A204.1 (cell line): ENCODE data around the gene SIPA1L3.

Source experiments
- FAIRE-seq: peaks from 2 replicates; lab custom pipeline; 2012; peaks lifted over from hg19 to GRCh38; lab: Jason Lieb, UNC

Gene SIPA1L3

DNA sequence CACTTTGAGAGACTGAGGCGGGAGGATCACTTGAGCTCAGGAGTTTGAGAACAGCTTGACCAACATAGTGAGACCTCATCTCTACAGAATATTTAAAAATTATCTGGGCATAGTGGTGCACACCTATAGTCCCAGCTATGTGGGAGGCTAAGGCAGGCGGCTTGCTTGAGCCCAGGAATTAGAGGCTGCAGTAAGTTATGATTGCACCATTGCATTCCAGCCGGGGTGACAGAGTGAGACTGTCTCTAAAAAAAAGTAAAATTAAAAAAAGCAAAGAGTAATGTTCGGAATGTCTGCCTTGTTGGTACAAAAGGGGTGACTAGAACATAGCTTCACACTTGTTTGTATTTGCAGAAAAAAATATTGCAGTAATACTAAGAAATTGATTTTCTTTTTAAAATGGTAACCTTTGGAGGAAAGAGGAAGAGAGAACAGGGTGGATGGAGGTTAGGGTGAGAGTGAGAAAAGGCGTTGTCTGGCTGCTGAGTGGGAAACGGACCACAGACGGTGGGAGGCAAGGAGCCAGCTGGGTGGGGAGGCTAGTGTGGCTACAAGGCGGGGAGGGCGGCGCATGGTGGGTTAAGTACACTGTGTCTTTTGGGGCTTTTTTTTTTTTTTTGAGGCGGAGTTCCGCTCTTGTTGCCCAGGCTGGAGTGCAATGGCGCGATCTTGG, 339.0 kb downstream of the SIPA1L3 start:
- FAIRE-seq: no peak

GRCh38 chr19:38247126-38247525, 340.1 kb downstream of the SIPA1L3 start:
- FAIRE-seq: no peak

GRCh38 chr19:38247734-38248268, 340.8 kb downstream of the SIPA1L3 start:
- no peak for FAIRE-seq

DNA sequence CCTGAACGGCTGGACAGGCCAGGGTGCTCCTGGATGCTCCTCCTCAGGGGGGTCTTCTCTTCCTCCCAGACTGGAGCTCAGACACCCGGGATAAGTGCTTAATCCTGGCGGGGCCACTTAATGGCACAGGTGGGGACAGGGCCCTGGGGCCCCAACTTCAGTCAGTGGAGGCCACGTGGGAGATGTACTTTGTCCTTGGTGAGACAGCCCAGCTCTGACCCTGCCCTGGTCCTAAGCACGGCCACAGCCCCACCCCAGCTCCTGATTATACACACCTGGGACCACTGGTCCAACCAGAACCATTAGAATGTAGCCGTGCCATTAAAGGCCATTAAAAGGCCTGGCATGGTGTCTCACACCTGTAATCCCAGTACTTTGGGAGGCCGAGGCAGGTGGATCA, 341.4 kb downstream of the SIPA1L3 start:
- no peak for FAIRE-seq

- FAIRE-seq: no peak
These were observed 343.4 kb downstream of the SIPA1L3 start for GRCh38 chr19:38250428-38250820.

DNA sequence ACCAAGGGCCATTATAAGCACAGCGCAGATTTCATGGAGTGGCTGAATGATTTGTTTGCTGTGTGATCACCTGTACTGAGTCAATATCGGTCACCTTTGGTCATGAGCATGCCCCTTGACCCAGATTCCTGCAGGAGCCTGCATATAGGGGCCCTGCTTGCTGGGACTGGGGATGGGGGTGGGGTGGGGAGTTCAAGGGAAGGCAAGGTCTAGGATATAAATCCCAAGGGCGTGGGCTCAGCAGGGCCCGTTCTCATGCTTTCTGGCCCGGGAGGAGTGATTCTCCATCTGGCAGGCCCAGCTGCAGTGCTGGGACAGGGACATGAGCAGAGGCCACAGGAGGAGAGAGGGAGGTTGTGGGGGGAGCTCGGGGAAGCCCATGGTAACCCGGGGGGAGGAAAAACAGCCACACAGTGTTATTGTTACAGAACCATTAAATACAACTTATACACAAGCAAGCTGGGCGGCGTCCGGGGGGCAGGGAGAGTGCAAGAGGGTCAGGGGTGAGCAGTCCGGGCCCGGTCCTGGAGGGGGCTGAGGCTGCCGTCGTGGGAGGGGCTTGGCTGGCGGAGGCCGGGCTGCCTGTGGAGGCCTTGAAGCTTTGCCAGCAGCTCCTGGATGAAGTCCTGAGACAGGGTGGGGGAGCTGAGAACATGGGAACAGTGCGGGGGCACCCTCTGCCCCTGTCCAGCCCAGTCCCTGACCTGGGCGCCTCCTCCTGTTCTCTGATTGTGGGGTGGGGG, 344.0 kb downstream of the SIPA1L3 start:
- FAIRE-seq: no peak

GRCh38 chr19:38251564-38252051, 344.6 kb downstream of the SIPA1L3 start:
- no peak for FAIRE-seq

- no peak for FAIRE-seq
These were observed 345.4 kb downstream of the SIPA1L3 start for GRCh38 chr19:38252385-38252784.

- FAIRE-seq: no peak
These were observed 346.1 kb downstream of the SIPA1L3 start for GRCh38 chr19:38252941-38253691.

DNA sequence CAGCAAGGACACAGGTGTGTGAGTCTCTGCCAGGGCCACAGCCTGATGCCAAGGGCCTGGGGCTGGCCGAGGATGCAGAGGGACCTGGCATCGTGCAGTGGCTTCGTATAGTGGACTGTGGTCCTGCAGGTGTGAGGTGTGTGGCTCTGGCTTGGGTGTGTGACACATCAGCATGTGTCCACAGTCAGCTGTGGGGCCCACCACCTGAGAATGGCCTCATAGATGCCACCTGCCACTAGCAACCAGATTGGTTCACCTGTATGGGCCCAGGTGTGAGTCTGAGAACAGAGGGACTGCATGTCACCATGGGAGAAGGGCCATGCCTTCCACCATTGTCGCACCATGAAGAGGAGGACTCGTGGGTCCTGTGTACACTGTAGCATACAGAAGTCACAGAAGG, 346.8 kb downstream of the SIPA1L3 start:
- no peak for FAIRE-seq

DNA sequence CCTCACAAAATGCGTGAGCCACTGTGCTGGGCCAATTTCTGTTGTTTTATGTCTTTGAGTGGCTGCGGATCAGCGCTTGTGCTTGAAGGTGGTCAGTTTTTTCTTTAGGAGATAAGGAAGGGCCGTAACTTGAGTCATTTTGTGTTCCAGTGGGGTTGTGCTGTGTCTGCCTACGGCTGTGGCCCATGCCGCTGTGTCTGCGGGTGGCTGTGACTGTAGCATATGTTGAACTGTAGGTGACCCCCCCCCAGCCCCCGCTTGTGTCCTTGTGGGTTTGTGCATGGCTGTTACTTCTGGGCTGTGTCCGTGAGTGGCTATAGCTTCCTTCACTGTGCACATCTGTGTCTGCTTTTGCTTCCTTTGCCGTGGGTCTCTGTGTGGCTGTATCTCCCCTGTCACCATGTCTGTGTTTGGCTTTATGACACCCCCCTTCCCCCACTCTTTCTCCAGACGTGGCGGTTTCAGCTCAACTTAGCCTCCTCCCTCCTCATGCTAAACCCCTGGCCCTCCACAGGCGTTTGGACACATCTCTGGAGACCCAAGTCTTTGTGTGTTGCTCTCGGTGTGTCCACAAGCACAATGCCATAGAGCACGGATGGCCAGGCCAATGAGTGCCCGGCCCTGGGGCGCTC, 348.5 kb downstream of the SIPA1L3 start:
- FAIRE-seq: no peak
